Peyer's patch (tissue), 4 donors: ENCODE results near the gene ARHGAP15.

Experiments used
- CTCF ChIP-seq, 6 experiments: fragments of 450-650 bp in 4 of 6; fragments of 200-600 bp in 2 of 6; sonication (generic) in 1 of 6; IDR thresholded peaks; one replicate each; pipeline ENCODE4 v1.5.1; 2017 to 2019; ENCODE audit warnings: antibody characterized with exemption in 6 of 6, mild to moderate bottlenecking in 3 of 6, moderate library complexity in 1 of 6
- POLR2A ChIP-seq, 2 donors: fragments of 450-650 bp; IDR thresholded peaks; one replicate each; pipeline ENCODE4 v1.5.1; 2017; ENCODE audit warnings: antibody characterized with exemption in 2 of 2, mild to moderate bottlenecking in 2 of 2, moderate library complexity in 2 of 2

- TF ChIP-seq CTCF (IDR thresholded peaks at IDR 0.05) (no peak), POLR2A (IDR thresholded peaks at IDR 0.05) (no peak)
Measured at GRCh38 chr2:143473820-143474219, 344.6 kb downstream of the ARHGAP15 start.
